PFSK-1 (cell line): Measurements from ENCODE around the gene TRDN.

Experiments
- POLR2AphosphoS5 ChIP-seq: IDR thresholded peaks from 2 replicates; pipeline ENCODE4 v1.6.1; 2012; ENCODE audit warnings: low read depth, mild to moderate bottlenecking, control low read depth, low read length, moderate library complexity
- TAF1 ChIP-seq: IDR thresholded peaks from 2 replicates; pipeline ENCODE4 v1.6.1; 2012; ENCODE audit warnings: low read length, control low read depth, borderline replicate concordance; ENCODE audit not compliant: insufficient read depth

- TF ChIP-seq POLR2AphosphoS5, result no peak
- TF ChIP-seq TAF1, result no peak
Observed at GRCh38 chr6:123529058-123529457, 107.7 kb downstream of the TRDN start.
